Upper lobe of left lung (tissue), 4 donors: Measurements from ENCODE around the gene ARHGAP10.

Experiments used
- CTCF ChIP-seq, 6 experiments: fragments of 450-650 bp in 4 of 6; fragments of 200-600 bp in 2 of 6; sonication (generic) in 2 of 6; IDR thresholded peaks; one replicate each; pipeline ENCODE4 v1.5.1; 2016 to 2019; ENCODE audit warnings: antibody characterized with exemption in 6 of 6
- POLR2A ChIP-seq, 4 donors: fragments of 450-650 bp; IDR thresholded peaks; one replicate each; pipeline ENCODE4 v1.5.1; 2016 to 2017; ENCODE audit warnings: antibody characterized with exemption in 4 of 4, mild to moderate bottlenecking in 2 of 4
- POLR2AphosphoS5 ChIP-seq, 2 donors: sonication (generic); formaldehyde crosslinking; IDR thresholded peaks; one replicate each; pipeline ENCODE4 v1.5.1; 2017; ENCODE audit warnings: antibody characterized with exemption in 2 of 2

- TF ChIP-seq CTCF (IDR thresholded peaks at IDR 0.05) (no peak), POLR2A (IDR thresholded peaks at IDR 0.05) (no peak), POLR2AphosphoS5 (IDR thresholded peaks at IDR 0.05) (no peak)
These were observed 255.4 kb downstream of the ARHGAP10 start for GRCh38 chr4:147987252-147987651.
